HG03520 (cell line): ENCODE results near the gene FXR2.
A peak's percentile ranks its signal among the peaks of the same experiment; 100 is the strongest.
"Not testable (repeated sequence)": the region's sequence is repeated elsewhere in the genome, so short reads cannot be mapped to it uniquely, and the experiment has no call there.

Source experiments
- ATAC-seq: cut with Tn5 transposase; IDR thresholded peaks from one replicate; pipeline ENCODE4 v1.9.1; 2021; ENCODE audit warnings: mild to moderate bottlenecking, moderate library complexity; ENCODE audit not compliant: unreplicated experiment

The FXR2 gene

DNA sequence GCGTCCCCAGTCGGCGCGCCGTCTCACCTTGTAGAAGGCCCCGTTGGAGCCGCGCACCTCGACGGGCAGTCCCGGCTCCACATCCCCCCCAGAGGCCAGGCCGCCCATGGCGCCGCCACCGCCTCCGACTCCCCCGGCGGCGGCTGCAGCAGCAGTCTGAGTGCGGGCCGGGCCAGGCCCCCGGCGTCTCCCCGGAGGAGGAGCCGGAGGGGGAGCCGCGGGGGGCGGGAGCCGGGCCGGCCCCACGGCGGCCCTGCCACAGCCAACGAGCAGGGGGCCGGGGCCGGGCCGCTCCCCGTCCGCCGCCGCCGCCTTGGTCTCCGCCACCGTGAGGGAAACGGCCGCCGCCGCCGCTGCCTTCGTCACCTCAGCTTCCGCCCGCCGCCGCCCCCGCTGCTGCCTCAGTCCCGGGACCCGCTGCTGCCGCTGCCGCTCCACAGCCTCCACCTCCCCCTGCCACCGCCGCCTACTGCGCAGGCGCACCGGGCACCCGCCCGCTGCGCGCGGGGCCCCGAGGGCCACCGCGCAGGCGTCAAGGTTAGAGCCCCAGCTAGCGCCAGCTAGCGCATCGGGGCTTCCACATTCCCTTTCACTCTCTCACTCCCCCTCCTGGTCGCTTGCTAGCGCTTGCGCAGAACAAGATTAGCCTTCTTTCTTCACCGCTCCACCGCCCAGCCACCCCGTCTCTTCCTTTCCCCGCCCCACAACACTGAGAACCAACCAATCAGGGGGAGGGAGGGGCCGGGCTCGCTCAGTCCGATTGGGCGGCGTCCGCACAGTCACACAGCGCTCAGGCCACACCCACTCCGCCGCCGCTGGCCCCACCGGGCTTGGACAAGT lies at the start of gene FXR2:
Gene FXR2, minus strand, starts transcription at position 473 of the 840 bp plus-strand sequence. Its CDS starts 365 bp downstream, at position 108.
- peak; percentile 79 for ATAC-seq

DNA sequence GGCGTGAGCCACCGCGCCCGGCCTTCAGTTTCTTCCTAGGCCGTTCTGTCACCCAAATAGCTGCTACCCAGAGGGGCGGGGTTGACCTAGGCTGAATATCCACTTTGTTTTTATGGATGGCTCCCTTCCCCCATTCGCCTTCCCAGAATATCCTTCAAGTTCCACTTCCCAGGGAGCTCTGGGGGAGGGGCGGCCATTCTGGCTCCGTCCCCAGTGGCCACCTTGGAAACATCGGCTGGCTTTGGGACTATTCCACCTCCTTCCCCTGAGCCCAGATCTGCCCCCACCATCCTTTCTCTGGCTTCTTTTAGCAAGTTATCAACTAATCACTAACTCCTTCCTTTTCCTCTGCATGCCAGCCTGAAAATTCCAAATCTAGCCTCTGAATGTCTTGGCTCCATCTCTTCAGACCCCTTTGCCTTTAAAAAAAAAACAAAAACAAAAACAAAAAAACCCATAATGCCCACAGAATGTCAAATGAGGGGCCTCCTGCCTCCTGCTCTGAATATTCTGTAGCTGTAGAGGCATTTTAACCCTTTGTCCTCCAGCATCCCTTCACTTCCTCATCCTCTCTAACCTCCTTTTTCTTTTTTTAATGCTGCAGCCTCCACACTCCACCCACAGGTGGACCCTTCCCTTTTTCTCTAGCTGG lies 42.4 kb upstream of the FXR2 start:
- ATAC-seq, result no peak

- ATAC-seq, result no peak
These were observed 40.8 kb upstream of the FXR2 start for GRCh38 chr17:7655541-7655840.

GRCh38 chr17:7654832-7655540 lies 40.3 kb upstream of the FXR2 start:
- ATAC-seq, result no peak

DNA sequence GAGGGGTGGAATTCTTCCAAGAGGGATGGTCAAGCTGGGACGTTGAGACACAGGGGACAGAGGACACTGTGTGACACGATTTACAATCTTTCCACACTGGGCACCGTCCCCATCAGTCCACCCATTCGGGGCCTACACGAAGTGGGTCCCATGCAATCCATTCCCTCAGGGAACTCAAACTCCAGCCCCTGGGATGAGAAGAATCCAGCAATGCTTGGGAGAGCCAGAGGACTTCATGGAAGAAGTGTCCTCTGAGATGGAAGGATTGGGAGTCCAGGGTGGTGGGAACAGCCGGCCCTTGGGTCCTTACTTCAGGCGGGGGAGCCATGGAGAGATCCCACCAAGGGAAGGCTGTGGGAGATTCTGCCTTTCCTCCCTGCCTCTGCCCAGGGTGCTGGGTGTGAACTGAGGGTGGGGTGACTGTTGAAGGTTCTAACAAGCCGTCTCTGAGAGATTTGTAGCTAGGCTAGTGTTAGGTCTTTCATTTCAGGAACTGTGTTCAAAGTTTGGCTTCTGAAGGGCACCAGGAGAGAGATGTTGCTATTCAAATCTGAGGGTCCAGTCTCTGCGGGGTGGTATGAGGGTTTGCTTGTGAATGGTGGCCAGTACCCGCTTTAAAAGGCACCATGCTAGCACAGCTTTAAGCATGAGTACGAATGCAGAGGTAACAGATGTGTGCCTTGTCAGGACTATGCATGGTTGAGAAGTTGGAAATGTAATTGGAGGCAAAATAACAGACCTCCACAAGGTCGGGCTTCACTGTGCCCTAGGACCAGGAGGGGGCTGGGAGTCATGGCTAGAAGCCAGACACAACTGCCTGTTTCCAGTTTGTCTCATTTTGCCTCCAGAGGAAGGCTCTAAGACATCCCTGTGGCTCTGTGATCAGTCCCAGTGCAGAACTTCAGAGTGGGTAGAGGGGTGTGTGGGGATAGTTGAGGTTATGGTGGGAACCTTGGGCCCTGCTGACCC lies 38.0 kb upstream of the FXR2 start:
- ATAC-seq, result no peak

GRCh38 chr17:7651665-7652387 lies 37.1 kb upstream of the FXR2 start:
- no peak for ATAC-seq

- ATAC-seq, result no peak
These were observed 36.5 kb upstream of the FXR2 start for GRCh38 chr17:7651097-7651664.

- ATAC-seq, result no peak
These were observed 35.9 kb upstream of the FXR2 start, which contains the start of gene ATP1B2 for GRCh38 chr17:7650509-7651096. TSS of gene ATP1B2 (plus strand) at chr17:7650926. CDS start at chr17:7651519, 593 bp downstream.

DNA sequence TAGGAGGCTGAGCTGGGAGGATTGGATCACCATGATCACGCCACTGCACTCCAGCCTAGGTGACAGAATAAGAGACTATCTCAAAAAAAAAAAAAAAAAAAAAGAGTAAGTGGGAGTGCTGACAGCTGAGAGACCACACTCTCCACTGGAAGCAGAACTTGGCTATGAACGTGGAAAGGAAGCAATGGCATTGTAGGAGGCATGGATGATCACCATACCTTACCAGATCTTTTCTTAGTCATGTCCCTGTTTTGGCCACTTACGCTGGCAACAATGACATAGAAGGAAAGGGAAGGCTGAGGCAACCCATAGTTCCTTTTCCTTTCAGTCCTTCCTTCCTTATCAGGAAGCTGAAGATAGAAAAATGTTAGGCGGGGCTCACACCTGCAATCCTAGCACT lies 32.3 kb upstream of the FXR2 start:
- ATAC-seq, result no peak

- no peak for ATAC-seq
These were observed 31.8 kb upstream of the FXR2 start for GRCh38 chr17:7646457-7646856.

GRCh38 chr17:7644775-7645174 lies 30.1 kb upstream of the FXR2 start:
- no peak for ATAC-seq

DNA sequence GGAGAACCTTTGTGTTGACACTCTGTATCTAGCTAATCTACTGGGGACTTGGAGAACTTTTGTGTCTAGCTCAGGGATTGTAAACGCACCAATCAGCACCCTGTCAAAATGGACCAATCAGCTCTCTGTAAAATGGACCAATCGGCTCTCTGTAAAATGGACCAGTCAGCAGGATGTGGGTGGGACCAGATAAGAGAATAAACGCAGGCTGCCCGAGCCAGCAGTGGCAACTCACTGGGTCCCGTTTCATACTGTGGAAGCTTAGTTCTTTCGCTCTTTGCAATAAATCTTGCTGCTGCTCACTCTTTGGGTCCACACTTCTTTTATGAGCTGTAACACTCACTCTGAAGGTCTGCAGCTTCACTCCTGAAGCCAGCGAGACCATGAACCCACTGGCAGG lies 26.9 kb upstream of the FXR2 start:
- ATAC-seq, result not testable (repeated sequence)

DNA sequence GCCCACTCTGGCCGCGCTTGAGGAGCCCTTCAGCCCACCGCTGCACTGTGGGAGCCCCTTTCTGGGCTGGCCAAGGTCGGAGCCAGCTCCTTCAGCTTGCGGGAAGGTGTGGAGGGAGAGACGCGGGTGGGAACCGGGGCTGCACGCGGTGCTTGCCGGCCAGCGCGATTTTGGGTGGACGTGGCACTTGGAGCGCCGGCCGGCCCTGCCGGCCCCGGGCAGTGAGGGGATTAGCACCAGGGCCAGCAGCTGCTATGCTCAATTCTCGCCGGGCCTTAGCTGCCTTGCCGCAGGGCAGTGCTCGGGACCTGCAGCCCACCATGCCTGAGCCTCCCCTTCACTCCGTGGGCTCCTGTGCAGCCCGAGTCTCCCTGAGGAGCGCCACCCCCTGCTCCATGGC lies 26.1 kb upstream of the FXR2 start:
- ATAC-seq, result no peak

GRCh38 chr17:7636163-7636562 lies 21.5 kb upstream of the FXR2 start:
- ATAC-seq, result no peak

GRCh38 chr17:7634384-7634783 lies 19.7 kb upstream of the FXR2 start:
- no peak for ATAC-seq

DNA sequence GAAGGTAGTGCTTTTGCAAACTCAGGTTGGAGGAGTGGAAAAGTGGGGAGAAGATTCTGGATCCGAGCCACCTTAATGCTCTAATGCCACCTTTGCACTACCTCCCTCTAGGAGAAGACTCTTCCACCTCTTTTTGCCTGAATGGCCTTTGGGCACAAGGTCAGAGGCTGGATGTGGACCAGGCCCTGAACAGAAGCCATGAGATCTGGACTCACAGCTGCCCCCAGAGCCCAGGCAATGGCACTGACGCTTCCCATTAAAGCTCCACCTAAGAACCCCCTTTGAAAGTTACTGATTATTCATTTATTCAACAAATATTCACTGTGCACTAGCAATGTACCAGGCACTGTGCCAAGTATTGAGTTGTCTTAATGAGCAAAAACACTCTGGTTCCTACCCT lies 18.4 kb upstream of the FXR2 start:
- no peak for ATAC-seq

DNA sequence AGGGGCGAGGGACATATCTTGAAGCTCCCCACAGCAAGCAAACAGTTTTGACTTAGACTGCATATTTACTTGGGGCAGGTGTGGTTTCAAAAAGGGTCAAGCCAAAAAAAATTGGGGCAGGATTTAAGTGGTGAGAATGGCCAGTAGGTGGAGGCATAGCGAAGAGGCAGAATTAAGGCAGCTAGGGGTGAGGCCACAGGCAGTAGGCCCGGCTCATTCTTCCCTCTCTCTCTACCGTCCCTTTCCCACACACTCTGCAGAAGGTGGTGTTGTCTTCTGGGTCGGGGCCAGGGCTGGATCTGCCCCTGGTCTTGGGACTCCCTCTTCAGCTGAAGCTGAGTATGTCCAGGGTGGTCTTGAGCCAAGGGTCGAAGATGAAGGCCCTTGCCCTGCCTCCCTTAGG lies 17.8 kb upstream of the FXR2 start:
- ATAC-seq, result no peak

- ATAC-seq, result no peak
These were observed 17.0 kb upstream of the FXR2 start for GRCh38 chr17:7631398-7632380.
